GM03348 (cell line): ENCODE data around the gene GRM2.

ENCODE experiments used
- DNase-seq: peaks from one replicate; pipeline ENCODE4 v3.0.0; 2012; ENCODE audit warnings: low spot score

Gene GRM2

DNA sequence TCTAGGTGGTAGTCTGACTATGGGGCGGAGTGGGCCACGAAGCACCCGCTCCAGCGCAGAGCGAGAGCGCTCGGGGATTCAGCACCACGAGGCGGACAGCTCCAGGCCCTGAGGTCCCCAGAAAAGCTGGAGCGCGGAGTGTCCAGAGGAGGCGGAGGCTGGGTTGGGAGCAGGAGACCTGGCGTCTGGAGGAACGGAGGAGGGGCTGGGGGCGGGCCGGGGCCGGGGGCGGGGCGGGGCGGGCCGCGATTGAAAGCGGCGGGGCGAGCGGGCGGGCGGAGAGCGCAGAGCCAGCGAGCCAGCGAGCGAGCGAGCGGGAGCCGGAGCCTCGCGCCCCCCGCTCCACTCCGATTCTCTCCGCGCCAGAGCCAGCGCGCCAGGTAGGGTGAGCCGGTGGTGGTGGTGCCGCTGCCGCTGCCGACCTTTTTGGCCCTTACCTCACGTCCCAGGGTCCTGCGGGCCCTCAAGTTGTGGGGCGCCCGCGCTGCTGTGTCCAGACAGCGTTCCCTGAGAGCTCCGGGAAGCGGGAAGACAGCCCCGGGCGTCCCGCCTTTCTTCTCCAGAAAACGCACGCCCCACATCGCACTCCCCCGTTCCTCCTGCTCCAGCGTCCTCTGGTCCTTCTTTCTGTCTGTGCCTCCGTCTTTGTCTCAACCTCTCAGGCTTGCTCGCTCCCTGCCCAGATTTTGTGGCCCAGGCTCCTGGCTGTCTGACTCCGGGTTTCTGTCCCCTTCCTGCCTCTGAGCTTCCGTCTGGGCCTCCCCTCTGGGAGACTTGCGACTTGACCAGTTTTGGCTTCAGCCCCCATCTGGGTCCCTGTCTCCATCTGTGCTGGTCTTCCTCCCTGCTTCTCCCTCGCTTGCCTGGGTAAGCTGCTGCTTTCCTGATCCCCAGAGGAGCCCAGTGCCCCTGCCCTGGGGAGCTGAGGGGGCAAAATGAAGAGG, at the start of gene GRM2:
TSS of gene GRM2 (plus strand) at position 281 of the 944 bp plus-strand sequence. CDS start 1,916 bp downstream, outside the sequence.
- peak; percentile 93 for DNase-seq

- no peak for DNase-seq
Observed at GRCh38 chr3:51657234-51657633, 49.6 kb upstream of the GRM2 start.

- no peak for DNase-seq
Observed at GRCh38 chr3:51659942-51660341, 46.9 kb upstream of the GRM2 start.

GRCh38 chr3:51662456-51662855, 44.4 kb upstream of the GRM2 start:
- DNase-seq = no peak

DNA sequence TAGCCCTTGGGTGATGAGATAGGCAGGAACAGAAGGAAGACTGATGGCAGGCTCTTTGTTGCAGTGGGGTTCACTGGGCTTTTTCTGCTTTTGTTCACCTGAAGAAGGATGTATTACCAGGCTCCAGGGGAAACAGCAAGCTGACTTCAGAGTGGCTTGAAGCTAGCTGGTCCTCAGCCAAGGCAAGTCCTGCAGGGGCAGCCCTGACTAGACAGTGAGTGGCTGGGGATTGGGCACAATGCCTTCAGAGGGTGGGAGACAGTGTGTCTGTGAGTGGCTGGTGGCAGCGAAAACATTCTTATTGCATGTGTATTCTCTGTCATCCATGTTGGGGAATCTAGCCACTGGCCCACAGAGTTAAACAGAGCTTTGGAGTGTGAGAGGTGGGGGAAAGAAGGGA, 38.1 kb upstream of the GRM2 start:
- no peak for DNase-seq

- DNase-seq = peak; percentile 88
Observed at GRCh38 chr3:51669241-51670052, 37.4 kb upstream of the GRM2 start.

DNA sequence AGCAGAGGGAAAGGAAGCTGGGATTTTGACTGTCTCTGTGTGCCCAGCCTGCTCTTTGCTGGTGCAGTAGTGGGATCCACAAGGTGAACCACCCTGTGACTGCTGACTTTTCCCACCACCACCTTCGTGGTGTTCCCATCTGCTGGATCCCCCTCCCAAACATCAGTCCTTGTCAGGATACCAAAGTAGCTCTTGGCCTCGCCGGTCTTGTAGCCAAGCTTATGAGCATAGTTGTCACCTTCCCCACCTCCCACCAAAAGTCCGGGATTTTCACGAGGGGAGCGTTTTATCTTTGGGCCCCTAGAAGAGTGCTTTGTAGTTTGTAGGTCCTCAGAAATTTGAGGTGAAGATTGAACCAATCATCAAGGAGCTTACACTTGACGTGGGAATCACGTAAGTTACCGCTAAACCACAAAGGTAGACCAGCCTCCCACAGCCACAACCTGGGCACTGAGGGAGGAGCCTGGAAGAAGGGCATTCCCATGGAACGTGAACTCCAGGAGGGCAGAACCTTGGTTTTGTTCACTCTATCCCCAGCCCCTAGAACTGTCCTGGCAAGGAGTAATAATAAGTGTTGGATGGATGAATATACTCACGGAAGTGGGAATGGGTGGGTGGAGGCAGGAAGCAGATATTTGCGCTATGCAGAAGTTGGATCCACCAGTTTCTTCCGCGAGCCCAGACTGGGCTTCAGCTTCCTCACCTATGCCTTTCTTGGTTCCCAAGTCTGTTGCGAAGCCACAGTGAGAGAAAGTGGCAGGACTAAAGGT, 36.6 kb upstream of the GRM2 start:
- no peak for DNase-seq

DNA sequence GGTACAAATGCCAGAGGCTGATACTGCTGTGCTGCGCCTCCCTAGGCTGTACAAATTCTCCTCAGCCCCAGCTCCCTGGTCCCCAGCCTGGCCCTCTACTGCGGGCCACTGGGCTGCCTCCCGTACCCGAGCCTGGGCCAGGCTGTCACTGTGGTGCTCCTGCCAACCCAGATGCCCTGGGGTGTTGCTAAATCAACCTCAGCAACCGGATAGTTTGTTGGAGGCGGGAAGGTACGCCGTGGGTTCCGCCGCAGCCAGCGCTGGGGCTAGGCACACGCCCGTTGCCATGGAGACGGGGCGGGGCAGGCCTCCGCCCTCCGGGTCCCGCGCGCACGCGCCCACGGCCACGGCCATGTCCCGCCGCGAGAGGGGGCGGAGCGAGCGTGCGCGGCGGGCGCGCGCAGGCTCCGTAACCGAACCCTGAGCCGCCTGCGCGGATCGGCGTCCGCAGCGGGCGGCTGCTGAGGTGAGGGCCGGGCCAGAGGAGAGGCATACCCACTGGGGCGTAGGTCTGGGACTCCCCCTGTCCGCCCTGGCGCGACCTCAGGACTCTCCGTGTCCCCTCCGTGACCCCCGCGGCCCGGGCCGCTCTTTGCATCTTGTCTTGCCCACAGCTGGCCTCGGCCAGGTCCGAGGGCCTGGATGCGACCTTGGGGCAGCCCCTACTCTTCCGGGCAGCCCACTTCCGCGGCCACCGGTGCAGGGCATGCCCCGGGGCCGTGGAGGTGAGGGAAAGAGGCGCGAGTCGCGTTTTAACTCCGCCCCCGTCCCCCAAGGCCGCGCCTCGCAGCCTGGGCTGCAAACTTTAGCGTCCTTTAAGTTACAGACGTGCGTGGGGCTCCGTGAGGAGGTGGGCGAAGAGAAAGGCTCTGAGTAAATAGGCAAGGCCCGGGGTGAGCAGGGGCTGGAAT, 35.8 kb upstream of the GRM2 start, which contains the start of gene TEX264:
TSS of gene TEX264 (plus strand) at position 430 of the 911 bp plus-strand sequence. CDS start 3,053 bp downstream, outside the sequence.
- DNase-seq = peak; percentile 100

DNA sequence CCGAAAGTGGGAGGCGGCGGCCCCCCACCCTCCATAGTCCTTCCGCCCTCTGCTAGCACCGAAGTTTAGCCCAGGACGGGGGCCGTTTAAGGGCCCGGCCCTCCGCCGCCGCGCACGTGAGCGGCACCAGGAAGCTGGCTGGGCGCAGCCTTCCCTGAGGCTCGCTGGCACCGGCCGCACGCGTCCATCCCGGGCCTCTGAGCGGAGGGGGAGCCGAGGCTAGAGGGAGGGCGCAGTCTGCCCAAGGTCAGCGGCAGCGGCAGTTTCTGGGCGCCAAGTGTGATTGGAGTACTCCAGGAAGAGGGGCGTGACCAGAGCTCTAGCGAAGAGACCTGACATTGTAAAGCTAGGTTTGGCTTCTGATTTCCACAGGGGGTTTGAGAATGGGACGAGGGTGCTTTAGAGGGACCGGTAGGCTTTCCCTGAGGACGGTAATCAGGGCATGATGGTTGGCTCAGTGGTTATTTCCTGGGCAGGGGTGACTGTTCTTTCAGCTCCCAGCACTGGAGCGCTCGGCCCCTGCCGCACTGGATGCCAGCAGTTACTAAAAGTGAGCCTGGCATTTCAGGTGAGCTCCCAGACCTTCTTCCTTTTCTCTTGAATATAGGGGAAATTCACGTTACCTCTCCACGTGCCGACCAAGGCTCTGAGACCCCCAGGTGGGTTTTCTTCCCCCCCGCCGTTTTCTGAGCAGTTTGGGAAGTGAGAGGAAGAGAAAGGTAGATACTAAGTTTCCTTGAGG, 35.0 kb upstream of the GRM2 start:
- DNase-seq = peak; percentile 82

GRCh38 chr3:51673181-51673801, 33.6 kb upstream of the GRM2 start:
- no peak for DNase-seq

GRCh38 chr3:51673802-51674654, 32.8 kb upstream of the GRM2 start:
- DNase-seq = no peak

- DNase-seq = peak; percentile 68
Observed at GRCh38 chr3:51675201-51675611, 31.7 kb upstream of the GRM2 start.

DNA sequence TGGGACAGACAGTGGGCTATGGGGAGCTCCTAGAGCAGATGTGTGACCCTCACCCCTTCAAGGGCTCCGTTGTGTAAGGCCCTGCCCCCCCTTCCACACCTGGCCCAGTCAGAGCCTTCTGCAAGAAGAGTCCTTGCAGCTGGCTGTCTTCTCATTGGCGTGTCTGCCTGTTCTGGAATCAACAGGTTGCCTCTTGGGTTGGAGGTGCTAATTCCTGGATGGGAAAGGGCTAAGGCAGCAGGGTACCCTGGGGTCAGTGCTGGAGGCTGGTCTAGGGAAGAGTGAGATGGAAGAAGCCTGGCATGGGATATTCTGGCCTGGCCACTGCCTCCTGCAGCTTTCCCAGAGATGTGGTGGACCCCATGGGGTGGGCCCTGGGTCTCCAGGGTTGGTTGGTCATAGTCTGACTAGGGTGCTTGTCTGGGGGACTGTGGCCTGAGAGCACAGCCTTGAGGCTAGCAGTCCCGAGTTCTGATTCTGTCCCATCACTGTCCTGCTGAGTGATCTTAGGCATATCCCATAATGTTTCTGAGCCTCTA, 30.7 kb upstream of the GRM2 start:
- DNase-seq = no peak

DNA sequence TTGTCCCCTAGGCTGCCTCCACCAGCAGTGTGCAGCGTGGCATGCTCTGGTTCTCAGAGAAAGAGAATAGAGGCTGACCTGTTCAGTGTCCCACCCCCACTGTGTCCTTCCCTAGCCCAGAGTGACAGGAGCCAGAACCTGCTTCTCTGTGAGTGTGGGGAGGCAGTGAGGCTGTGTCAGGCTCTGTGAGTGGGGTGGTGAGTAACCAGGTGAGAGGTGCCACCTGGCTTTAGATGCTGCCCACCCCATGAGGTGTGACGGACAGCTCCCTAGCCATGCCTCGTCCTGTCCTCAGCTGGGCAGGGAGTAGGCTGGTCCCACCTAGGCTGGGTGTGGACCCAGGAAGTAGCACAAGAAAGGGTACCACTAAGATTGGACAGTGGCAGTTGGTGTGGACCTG, 29.5 kb upstream of the GRM2 start:
- DNase-seq = no peak

- DNase-seq = no peak
Observed at GRCh38 chr3:51678186-51678585, 28.7 kb upstream of the GRM2 start.

- no peak for DNase-seq
Observed at GRCh38 chr3:51678641-51679040, 28.2 kb upstream of the GRM2 start.

GRCh38 chr3:51679318-51679717, 27.6 kb upstream of the GRM2 start:
- no peak for DNase-seq

DNA sequence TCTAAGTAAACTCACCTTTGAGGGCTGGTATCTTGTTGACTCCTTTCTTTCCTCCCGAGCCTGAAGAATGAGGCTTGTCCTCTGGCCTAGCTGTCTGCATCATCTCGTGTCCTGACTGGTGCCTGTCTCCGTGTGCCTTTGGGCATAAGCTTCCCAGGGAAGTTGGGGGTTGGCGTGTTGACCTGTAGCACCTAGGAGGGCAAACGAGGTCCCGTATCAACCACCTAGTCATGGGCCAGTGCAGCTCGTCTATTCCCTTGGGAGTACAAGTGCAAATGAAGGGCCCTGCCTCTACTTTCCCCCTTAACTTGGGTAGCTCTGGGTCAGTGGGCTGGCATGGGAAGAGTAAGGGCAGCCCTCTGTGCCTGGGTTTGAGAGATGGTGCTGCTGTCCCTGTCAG, 27.1 kb upstream of the GRM2 start:
- no peak for DNase-seq

- DNase-seq = no peak
Observed at GRCh38 chr3:51680196-51680595, 26.7 kb upstream of the GRM2 start.
